GM12801 (cell line): ENCODE measurements around the gene GNG4.

Experiments used
- TF ChIP-seq, protein P1 (sequence below): IDR thresholded peaks from one replicate; pipeline ENCODE4 v1.5.1; 2011; ENCODE audit warnings: control low read depth; ENCODE audit not compliant: insufficient read length; ENCODE audit errors: extremely low read depth

GNG4 gene

DNA sequence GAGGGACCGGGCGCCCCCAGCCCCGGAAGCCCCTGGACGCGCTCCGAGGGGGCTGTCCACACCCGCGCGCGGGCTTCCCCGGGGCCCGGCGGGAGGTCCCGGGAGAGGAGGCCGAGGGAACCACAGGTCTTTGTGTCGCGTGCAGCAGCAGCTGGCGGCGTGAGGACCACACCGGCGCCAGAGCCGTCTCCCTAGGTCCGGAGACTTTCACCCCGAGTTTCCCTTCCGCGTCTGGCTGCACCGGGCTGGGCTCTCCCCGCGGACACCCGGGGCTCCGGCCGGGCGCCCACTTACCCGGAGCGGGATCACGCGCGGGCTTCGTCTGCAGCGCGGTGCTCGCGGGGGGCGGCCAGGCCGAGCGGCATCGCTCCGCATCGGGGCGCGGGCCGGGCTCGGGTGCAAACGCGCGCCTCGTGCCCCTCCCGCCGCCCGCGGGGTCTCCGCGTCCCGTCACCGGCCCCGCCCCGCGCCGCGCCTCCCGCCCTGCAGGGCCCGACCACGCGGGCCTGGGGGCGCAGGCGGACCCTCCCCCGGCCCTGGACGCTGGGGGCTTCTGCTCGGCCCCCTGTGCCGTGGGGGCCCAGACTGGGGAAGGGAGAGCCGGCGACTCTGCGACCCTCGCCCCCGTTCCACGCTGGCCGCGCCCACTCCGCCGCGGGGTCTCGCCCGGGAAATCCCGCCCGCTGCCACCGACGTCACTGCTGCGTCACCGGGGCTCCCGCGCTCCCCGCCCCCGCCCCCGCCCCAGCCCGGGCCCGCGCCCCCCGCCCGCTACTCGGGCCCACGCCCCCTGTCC lies at the start of gene GNG4:
GNG4 (minus strand) TSS at position 417 of the 796 bp plus-strand sequence. CDS start 65,946 bp downstream, outside the sequence.
- TF ChIP-seq, protein P1, sequence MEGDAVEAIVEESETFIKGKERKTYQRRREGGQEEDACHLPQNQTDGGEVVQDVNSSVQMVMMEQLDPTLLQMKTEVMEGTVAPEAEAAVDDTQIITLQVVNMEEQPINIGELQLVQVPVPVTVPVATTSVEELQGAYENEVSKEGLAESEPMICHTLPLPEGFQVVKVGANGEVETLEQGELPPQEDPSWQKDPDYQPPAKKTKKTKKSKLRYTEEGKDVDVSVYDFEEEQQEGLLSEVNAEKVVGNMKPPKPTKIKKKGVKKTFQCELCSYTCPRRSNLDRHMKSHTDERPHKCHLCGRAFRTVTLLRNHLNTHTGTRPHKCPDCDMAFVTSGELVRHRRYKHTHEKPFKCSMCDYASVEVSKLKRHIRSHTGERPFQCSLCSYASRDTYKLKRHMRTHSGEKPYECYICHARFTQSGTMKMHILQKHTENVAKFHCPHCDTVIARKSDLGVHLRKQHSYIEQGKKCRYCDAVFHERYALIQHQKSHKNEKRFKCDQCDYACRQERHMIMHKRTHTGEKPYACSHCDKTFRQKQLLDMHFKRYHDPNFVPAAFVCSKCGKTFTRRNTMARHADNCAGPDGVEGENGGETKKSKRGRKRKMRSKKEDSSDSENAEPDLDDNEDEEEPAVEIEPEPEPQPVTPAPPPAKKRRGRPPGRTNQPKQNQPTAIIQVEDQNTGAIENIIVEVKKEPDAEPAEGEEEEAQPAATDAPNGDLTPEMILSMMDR = no peak

GRCh38 chr1:235697508-235697907 lies 47.9 kb upstream of the GNG4 start:
- TF ChIP-seq, protein P1 = no peak

GRCh38 chr1:235689356-235689755 lies 39.8 kb upstream of the GNG4 start:
- TF ChIP-seq, protein P1 = no peak

DNA sequence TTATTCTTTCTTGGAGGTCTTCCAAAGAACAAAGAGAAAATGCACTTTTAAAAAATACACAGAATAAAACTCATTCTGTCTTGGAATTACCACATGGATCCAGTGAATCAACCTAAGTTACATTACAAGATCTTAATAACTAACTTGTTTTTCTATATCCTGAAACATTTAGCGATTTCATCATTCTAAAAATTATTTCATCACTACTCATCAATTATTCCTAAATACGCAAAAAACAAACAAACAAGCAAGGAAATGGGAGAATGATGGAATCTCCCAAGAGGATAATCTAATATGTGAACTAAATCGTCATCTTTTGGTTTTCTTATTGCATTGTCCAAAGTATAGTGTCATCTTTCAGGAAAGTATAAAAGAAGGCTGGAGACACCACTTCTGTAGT lies 38.5 kb upstream of the GNG4 start:
- TF ChIP-seq, protein P1 = no peak

- TF ChIP-seq, protein P1 = no peak
These were observed 34.1 kb upstream of the GNG4 start for GRCh38 chr1:235683653-235684052.

DNA sequence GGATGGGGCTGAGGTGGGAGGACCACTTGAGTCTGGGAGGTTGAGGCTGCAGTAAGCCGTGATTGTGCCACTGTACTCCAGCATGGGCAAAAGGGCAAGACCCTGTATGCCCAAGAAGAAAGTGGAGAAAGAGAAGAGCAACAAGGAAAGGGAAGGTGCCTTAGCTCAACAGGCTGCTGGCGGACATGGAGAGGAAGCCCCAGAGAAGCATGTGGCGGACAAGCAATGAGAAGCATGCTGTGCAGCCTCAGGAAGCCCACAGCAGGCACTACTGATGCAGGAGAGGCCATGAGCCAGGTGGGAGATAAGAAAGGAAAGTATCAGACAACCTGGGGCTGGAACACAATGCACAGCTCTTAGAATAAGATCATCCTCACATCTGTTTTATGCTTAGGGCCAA lies 32.6 kb upstream of the GNG4 start:
- TF ChIP-seq, protein P1 = no peak

GRCh38 chr1:235679644-235680043 lies 30.1 kb upstream of the GNG4 start:
- TF ChIP-seq, protein P1 = no peak
